HEK293 (cell line): ENCODE data around the gene FMO2.

Experiments
- CTCF ChIA-PET: fragments of 350-600 bp; formaldehyde crosslinking; extraction: SDS; loops from one replicate; lab custom pipeline; 2021; ENCODE audit warnings: antibody characterized with exemption; lab: Yijun Ruan, JAX
- POLR2A ChIA-PET: fragments of 300-600 bp; formaldehyde crosslinking; extraction: SDS; loops from one replicate; lab custom pipeline; 2020; ENCODE audit warnings: antibody characterized with exemption, inconsistent platforms; lab: Yijun Ruan, JAX
- H3K27ac ChIP-seq: fragments of 200-500 bp; sonication (Bioruptor generic); 2 replicates; pipeline ENCODE4 v1.5.1; 2014; ENCODE audit warnings: low read depth, low read length, control low read depth, inconsistent platforms; ENCODE audit errors: extremely low read depth
- H3K36me3 ChIP-seq, 2 experiments: fragments of 200-500 bp in 1 of 2; sonication (Bioruptor generic) in 1 of 2; 1 replicate in 1 of 2; 2 replicates in 1 of 2; pipeline ENCODE4 v1.5.1; 2014 to 2017; ENCODE audit warnings: inconsistent platforms in 2 of 2, low read length in 2 of 2; ENCODE audit not compliant: control insufficient read depth in 2 of 2, insufficient read depth in 1 of 2
- H3K4me1 ChIP-seq: fragments of 200-500 bp; sonication (Bioruptor generic); 2 replicates; pipeline ENCODE4 v1.5.1; 2014; ENCODE audit warnings: mild to moderate bottlenecking, low read length, inconsistent platforms; ENCODE audit not compliant: control insufficient read depth, insufficient read depth
- H3K4me3 ChIP-seq: 2 replicates; pipeline ENCODE4 v1.5.1; 2011; ENCODE audit warnings: low read depth, mild to moderate bottlenecking, control low read depth, low read length, moderate library complexity
- H3K9me3 ChIP-seq: fragments of 200-500 bp; sonication (Bioruptor generic); 2 replicates; pipeline ENCODE4 v1.5.1; 2014; ENCODE audit warnings: low read depth, low read length, inconsistent platforms; ENCODE audit not compliant: control insufficient read depth, insufficient read depth
- EGR2 ChIP-seq: fragments of 450-650 bp; formaldehyde crosslinking; IDR thresholded peaks from 2 replicates; pipeline ENCODE4 v1.5.1; 2016; ENCODE audit warnings: low read depth, missing biosample characterization, missing genetic modification characterization
- ELK4 ChIP-seq: IDR thresholded peaks from 2 replicates; pipeline ENCODE4 v1.6.1; 2011; ENCODE audit warnings: mild to moderate bottlenecking, low read depth, low read length, borderline replicate concordance
- GLIS1 ChIP-seq: fragments of 450-650 bp; formaldehyde crosslinking; IDR thresholded peaks from 2 replicates; pipeline ENCODE4 v1.5.1; 2016; ENCODE audit warnings: missing biosample characterization, missing genetic modification characterization
- HOXC10 ChIP-seq: sonication (generic); formaldehyde crosslinking; IDR thresholded peaks from 2 replicates; pipeline ENCODE4 v1.8.1; 2023; ENCODE audit warnings: mild to moderate bottlenecking, missing genetic modification reagents
- HOXD13 ChIP-seq: sonication (generic); formaldehyde crosslinking; IDR thresholded peaks from 2 replicates; pipeline ENCODE4 v1.8.0; 2022; ENCODE audit warnings: missing genetic modification reagents, borderline replicate concordance
- IKZF3 ChIP-seq: fragments of 450-650 bp; IDR thresholded peaks from 2 replicates; pipeline ENCODE4 v1.5.0; 2018; ENCODE audit warnings: missing biosample characterization, mild to moderate bottlenecking, missing genetic modification characterization, moderate library complexity
- PBX3 ChIP-seq: sonication (generic); formaldehyde crosslinking; IDR thresholded peaks from 2 replicates; pipeline ENCODE4 v1.8.1; 2022; ENCODE audit warnings: mild to moderate bottlenecking, moderate library complexity, missing genetic modification reagents
- SALL2 ChIP-seq: fragments of 450-650 bp; formaldehyde crosslinking; IDR thresholded peaks from 2 replicates; pipeline ENCODE4 v1.5.0; 2017; ENCODE audit warnings: missing biosample characterization, mild to moderate bottlenecking, missing genetic modification characterization, borderline replicate concordance
- TRIM28 ChIP-seq: IDR thresholded peaks from 2 replicates; pipeline ENCODE4 v1.6.1; 2011; ENCODE audit warnings: low read length, control low read depth, borderline replicate concordance
- ZBTB17 ChIP-seq: fragments of 450-650 bp; formaldehyde crosslinking; IDR thresholded peaks from 2 replicates; pipeline ENCODE4 v1.5.1; 2016; ENCODE audit warnings: missing biosample characterization, missing genetic modification characterization
- ZFP3 ChIP-seq: fragments of 450-650 bp; formaldehyde crosslinking; IDR thresholded peaks from 2 replicates; pipeline ENCODE4 v1.5.1; 2016; ENCODE audit warnings: low read depth, missing biosample characterization, missing genetic modification characterization
- ZNF10 ChIP-seq: fragments of 450-650 bp; formaldehyde crosslinking; IDR thresholded peaks from 2 replicates; pipeline ENCODE4 v1.5.1; 2017; ENCODE audit warnings: missing biosample characterization, missing genetic modification characterization
- ZNF133 ChIP-seq: fragments of 450-650 bp; formaldehyde crosslinking; IDR thresholded peaks from 2 replicates; pipeline ENCODE4 v1.5.1; 2016; ENCODE audit warnings: missing biosample characterization, missing genetic modification characterization
- ZNF175 ChIP-seq: fragments of 450-650 bp; formaldehyde crosslinking; IDR thresholded peaks from 2 replicates; pipeline ENCODE4 v1.5.1; 2016; ENCODE audit warnings: missing biosample characterization, missing genetic modification characterization
- ZNF248 ChIP-seq: fragments of 450-650 bp; formaldehyde crosslinking; IDR thresholded peaks from 2 replicates; pipeline ENCODE4 v1.5.1; 2017; ENCODE audit warnings: missing biosample characterization, missing genetic modification characterization
- ZNF280C ChIP-seq: fragments of 450-650 bp; formaldehyde crosslinking; IDR thresholded peaks from 2 replicates; pipeline ENCODE4 v1.5.1; 2016; ENCODE audit warnings: missing biosample characterization, missing genetic modification characterization
- ZNF341 ChIP-seq: fragments of 450-650 bp; formaldehyde crosslinking; IDR thresholded peaks from 2 replicates; pipeline ENCODE4; 2016; ENCODE audit warnings: low read depth, missing biosample characterization, missing genetic modification characterization
- ZNF354C ChIP-seq: fragments of 450-650 bp; formaldehyde crosslinking; IDR thresholded peaks from 2 replicates; pipeline ENCODE4 v1.5.1; 2016; ENCODE audit warnings: missing biosample characterization, missing genetic modification characterization, low read depth, borderline replicate concordance
- ZNF404 ChIP-seq: fragments of 450-650 bp; formaldehyde crosslinking; IDR thresholded peaks from 2 replicates; pipeline ENCODE4 v1.5.1; 2017; ENCODE audit warnings: missing biosample characterization, missing genetic modification characterization
- ZNF426 ChIP-seq: fragments of 450-650 bp; formaldehyde crosslinking; IDR thresholded peaks from 2 replicates; pipeline ENCODE4 v1.5.1; 2017; ENCODE audit warnings: missing biosample characterization, missing genetic modification characterization, mild to moderate bottlenecking, inconsistent platforms, moderate library complexity
- ZNF449 ChIP-seq: fragments of 450-650 bp; formaldehyde crosslinking; IDR thresholded peaks from 2 replicates; pipeline ENCODE4 v1.5.1; 2017; ENCODE audit warnings: missing biosample characterization, mild to moderate bottlenecking, missing genetic modification characterization, moderate library complexity
- ZNF548 ChIP-seq: fragments of 450-650 bp; formaldehyde crosslinking; IDR thresholded peaks from 2 replicates; pipeline ENCODE4 v1.5.1; 2016; ENCODE audit warnings: missing biosample characterization, missing genetic modification characterization
- ZNF549 ChIP-seq: fragments of 450-650 bp; IDR thresholded peaks from 2 replicates; pipeline ENCODE4 v1.5.1; 2018; ENCODE audit warnings: missing biosample characterization, missing genetic modification characterization, mild to moderate bottlenecking, inconsistent platforms, moderate library complexity
- ZNF654 ChIP-seq: fragments of 450-650 bp; formaldehyde crosslinking; IDR thresholded peaks from 2 replicates; pipeline ENCODE4 v1.5.1; 2016; ENCODE audit warnings: low read depth, missing biosample characterization, missing genetic modification characterization
- ZNF692 ChIP-seq: fragments of 450-650 bp; formaldehyde crosslinking; IDR thresholded peaks from 2 replicates; pipeline ENCODE4 v1.5.1; 2016; ENCODE audit warnings: missing biosample characterization, missing genetic modification characterization
- ZNF777 ChIP-seq: fragments of 450-650 bp; formaldehyde crosslinking; IDR thresholded peaks from 2 replicates; pipeline ENCODE4 v1.5.1; 2017; ENCODE audit warnings: missing biosample characterization, missing genetic modification characterization, borderline replicate concordance
- ZNF837 ChIP-seq: fragments of 450-650 bp; formaldehyde crosslinking; IDR thresholded peaks from 2 replicates; pipeline ENCODE4 v1.5.1; 2016; ENCODE audit warnings: missing biosample characterization, missing genetic modification characterization

The FMO2 gene

GRCh38 chr1:171210355-171210754 is 25.3 kb downstream of the FMO2 start:
- no peak overlapping the region for H3K27ac ChIP-seq
- H3K9me3 ChIP-seq: no peaks in the 10 kb centered on the region
- no peaks in the 10 kb centered on the region for H3K36me3 ChIP-seq
- TF ChIP-seq ZNF837 (tag by site-specific recombination) (no peak), ELK4 (no peak), ZNF548 (no peak), ZNF426 (tag by site-specific recombination) (no peak), ZNF133 (tag by site-specific recombination) (no peak), ZBTB17 (tag by site-specific recombination) (no peak), PBX3 (CRISPR knock-in tag) (no peak), SALL2 (tag by site-specific recombination) (no peak), ZNF10 (tag by site-specific recombination) (no peak), HOXC10 (CRISPR knock-in tag) (no peak), IKZF3 (tag by site-specific recombination) (no peak), ZFP3 (tag by site-specific recombination) (no peak), ZNF248 (tag by site-specific recombination) (no peak), ZNF692 (tag by site-specific recombination) (no peak), ZNF280C (no peak)
- H3K4me3 ChIP-seq: no peak overlapping the region
- H3K4me1 ChIP-seq: no peaks in the 10 kb centered on the region
- ChIA-PET CTCF (interaction anchor here (3.3 kb wide), 1 partner anchor 16 kb away, joined by 16 read pairs; no protein-coding TSS in a partner anchor), POLR2A (no interaction called here)

- POLR2A ChIA-PET: no interaction called here
- H3K27ac ChIP-seq: no peak overlapping the region
- no peak for TF ChIP-seq ZNF341 (tag by site-specific recombination)
- no peak for TF ChIP-seq SALL2 (tag by site-specific recombination)
- no peak for TF ChIP-seq ZNF777 (tag by site-specific recombination)
- no peak for TF ChIP-seq ZNF175 (tag by site-specific recombination)
- TF ChIP-seq HOXD13: no peak
- TF ChIP-seq ZNF654: no peak
- TF ChIP-seq TRIM28: no peak
- no peak for TF ChIP-seq ZNF404 (tag by site-specific recombination)
- no peak for TF ChIP-seq ZNF449 (tag by site-specific recombination)
- no peak for TF ChIP-seq EGR2 (tag by site-specific recombination)
- no peak for TF ChIP-seq ZNF354C (tag by site-specific recombination)
- TF ChIP-seq GLIS1 (tag by site-specific recombination): no peak
- TF ChIP-seq ZNF549 (tag by site-specific recombination): no peak
- TF ChIP-seq, all 188 proteins: peak for 0
- Histone ChIP-seq H3K4me3 (no peak overlapping the region), H3K9me3 (no peaks in the 10 kb centered on the region), H3K4me1 (no peaks in the 10 kb centered on the region), H3K36me3 (no peaks in the 10 kb centered on the region)
- CTCF ChIA-PET: interaction anchor here (0.6 to 0.8 kb wide), 2 partner anchors 30 to 406 kb away, joined by 3 to 5 read pairs; no protein-coding TSS in a partner anchor
Observed at GRCh38 chr1:171212607-171213351, 27.7 kb downstream of the FMO2 start.
